HG03354 (cell line): ENCODE measurements around the gene SLC7A4.

Experiments
- ATAC-seq: cut with Tn5 transposase; IDR thresholded peaks from one replicate; pipeline ENCODE4 v1.9.1; 2021; ENCODE audit warnings: mild to moderate bottlenecking; ENCODE audit not compliant: unreplicated experiment, poor library complexity, severe bottlenecking

The SLC7A4 gene

GRCh38 chr22:21001601-21002325 is 30.6 kb downstream of the SLC7A4 start, which contains the start of gene THAP7:
Gene THAP7, minus strand, starts transcription at chr22:21002118. Its CDS starts 207 bp downstream, at chr22:21001911.
- ATAC-seq: peak; percentile 86

- ATAC-seq: no peak
These were observed 31.3 kb downstream of the SLC7A4 start for GRCh38 chr22:21000987-21001600.

GRCh38 chr22:21000207-21000986 is 32.0 kb downstream of the SLC7A4 start:
- ATAC-seq: no peak

GRCh38 chr22:20999350-21000206 is 32.8 kb downstream of the SLC7A4 start:
- ATAC-seq: no peak

GRCh38 chr22:20998411-20999336 is 33.7 kb downstream of the SLC7A4 start:
- no peak for ATAC-seq

GRCh38 chr22:20997536-20998257 is 34.7 kb downstream of the SLC7A4 start:
- no peak for ATAC-seq

GRCh38 chr22:20996598-20997535 is 35.5 kb downstream of the SLC7A4 start:
- no peak for ATAC-seq

- no peak for ATAC-seq
These were observed 36.3 kb downstream of the SLC7A4 start for GRCh38 chr22:20996031-20996410.

- no peak for ATAC-seq
These were observed 36.9 kb downstream of the SLC7A4 start for GRCh38 chr22:20995329-20996030.

GRCh38 chr22:20994902-20995241 is 37.5 kb downstream of the SLC7A4 start:
- ATAC-seq: no peak

- ATAC-seq: no peak
These were observed 38.0 kb downstream of the SLC7A4 start for GRCh38 chr22:20994128-20994901.

GRCh38 chr22:20993304-20994127 is 38.8 kb downstream of the SLC7A4 start:
- ATAC-seq: no peak

GRCh38 chr22:20992456-20993303 is 39.7 kb downstream of the SLC7A4 start:
- no peak for ATAC-seq

- no peak for ATAC-seq
These were observed 40.3 kb downstream of the SLC7A4 start for GRCh38 chr22:20992056-20992442.
